ENCODE measurements around the gene DGKK. TPM values are rescaled to one million over a fixed set of nuclear protein-coding genes. Genes with fewer than 3 reads are reported as not detected.

Gene DGKK
- total and polyA plus RNA-seq, 2 of the 4 experiments (the other 2 are of a cell fraction) = not detected

GRCh38 chrX:50452782-50453181 lies 17.8 kb downstream of the DGKK start:
- CTCF ChIA-PET = no interaction called here
- Histone ChIP-seq H4K20me1 (ENCODE audit: insufficient read depth, low read length) (no peaks in the 10 kb centered on the region), H2BK15ac (ENCODE audit: low read depth, low read length) (no peak overlapping the region), H2AFZ (replicated peaks; ENCODE audit: low read length, poor library complexity) (no peak overlapping the region), H3K14ac (replicated peaks; ENCODE audit: low read depth, low read length) (no peak overlapping the region), H4K8ac (ENCODE audit: low read depth in 2 of 2, low read length in 2 of 2) (no peak overlapping the region), H3K36me3 (ENCODE audit: control insufficient read depth, insufficient read depth, low read length) (no peaks in the 10 kb centered on the region), H2AK5ac (ENCODE audit: low read depth, low read length) (no peak overlapping the region), H3K18ac (ENCODE audit: low read depth, low read length) (no peak overlapping the region), H3K4ac (ENCODE audit: low read depth, low read length) (no peak overlapping the region), H3K27ac (ENCODE audit: insufficient read depth, low read length) (no peak overlapping the region), H3K4me2 (ENCODE audit: low read depth, low read length) (no peak overlapping the region), H2AK9ac (replicated peaks; ENCODE audit: low read depth, low read length, poor library complexity) (no peak overlapping the region), H3K9ac (ENCODE audit: low read depth, low read length) (no peak overlapping the region), H3K4me3 (ENCODE audit: insufficient read depth, low read depth, low read length) (no peak overlapping the region), H3K9me3 (ENCODE audit: control insufficient read depth, insufficient read depth, low read length) (no peaks in the 10 kb centered on the region), H3K56ac (ENCODE audit: extremely low read depth, insufficient read depth, low read length) (no peak overlapping the region), H2BK120ac (ENCODE audit: low read depth, low read length) (no peak overlapping the region), H3K4me1 (ENCODE audit: control insufficient read depth, insufficient read depth, low read length) (no peaks in the 10 kb centered on the region), H3K79me1 (ENCODE audit: low read depth in 1 of 2, low read length in 2 of 2) (no peaks in the 10 kb centered on the region), H3K27me3 (ENCODE audit: control insufficient read depth, insufficient read depth, low read length) (peaks cover 2% of the 10 kb centered on the region), H4K91ac (ENCODE audit: insufficient read depth, low read depth, low read length) (no peak overlapping the region), H2BK20ac (ENCODE audit: low read depth, low read length) (no peak overlapping the region), H3K9me1 (ENCODE audit: insufficient read depth, low read length) (no peaks in the 10 kb centered on the region), H3K23ac (ENCODE audit: low read depth, low read length) (no peak overlapping the region), H4K5ac (ENCODE audit: low read depth, low read length) (no peak overlapping the region), H2BK5ac (ENCODE audit: low read depth, low read length, poor library complexity, severe bottlenecking) (no peak overlapping the region)
- dilution Hi-C loops (cut with HindIII; ENCODE audit: low sequenced_read_pairs, unreplicated experiment) = no loop called here
- ATAC-seq (ENCODE audit: low read depth) (no peak), DNase-seq (no peak)
- no TSS peak for BruUV-seq (replicated peaks)
- POLR2A ChIA-PET (ENCODE audit: unreplicated experiment) = no interaction called here
- in situ Hi-C loops (cut with MboI; ENCODE audit: low sequenced_read_pairs) = no loop called here
- TF ChIP-seq SMC3 (IDR thresholded peaks at IDR 0.05; ENCODE audit: low read depth, low read length) = no peak
- peak; percentile 67; the same call in 1 of the 2 replicates for TF ChIP-seq MAFK (IDR thresholded peaks at IDR 0.05; ENCODE audit: low read depth, low read length)
- intact Hi-C loops (cut with micrococcal nuclease) = no loop called here

Measured in IMR-90 (cell line).